Astrocyte of the spinal cord (primary cell): ENCODE measurements around the gene ZFAND3.

Experiments
- DNase-seq: peaks from one replicate; pipeline ENCODE4 v3.0.0; 2011; ENCODE audit warnings: low read depth, low spot score
- H3K4me3 ChIP-seq: 2 replicates; pipeline ENCODE4 v1.5.1; 2011; ENCODE audit warnings: low read depth, mild to moderate bottlenecking, low read length, moderate library complexity
- CTCF ChIP-seq: IDR thresholded peaks from 2 replicates; pipeline ENCODE4 v1.5.1; 2012; ENCODE audit warnings: low read depth, mild to moderate bottlenecking, low read length, inconsistent platforms
- in situ Hi-C: cut with HindIII; loops from 2 replicates; pipeline ENCODE4 v1.10.0; 2017; ENCODE audit warnings: low sequenced_read_pairs

The ZFAND3 gene

GRCh38 chr6:38177882-38178583 is 358.5 kb downstream of the ZFAND3 start:
- DNase-seq = no peak
- no peak overlapping the region for H3K4me3 ChIP-seq
- no peak for TF ChIP-seq CTCF
- in situ Hi-C loops = no loop called here

GRCh38 chr6:38178584-38178886 is 359.0 kb downstream of the ZFAND3 start:
- no peak for TF ChIP-seq CTCF
- no peak overlapping the region for H3K4me3 ChIP-seq
- in situ Hi-C loops = no loop called here
- no peak for DNase-seq

- in situ Hi-C loops = no loop called here
- DNase-seq = no peak
- no peak overlapping the region for H3K4me3 ChIP-seq
- TF ChIP-seq CTCF = no peak
Observed at GRCh38 chr6:38179300-38179699, 359.8 kb downstream of the ZFAND3 start.

- TF ChIP-seq CTCF = no peak
- no peak overlapping the region for H3K4me3 ChIP-seq
- no peak for DNase-seq
- in situ Hi-C loops = no loop called here
Observed at GRCh38 chr6:38179794-38180430, 360.4 kb downstream of the ZFAND3 start.

GRCh38 chr6:38180586-38180985 is 361.1 kb downstream of the ZFAND3 start:
- no peak for TF ChIP-seq CTCF
- in situ Hi-C loops = no loop called here
- no peak for DNase-seq
- no peak overlapping the region for H3K4me3 ChIP-seq

- no peak overlapping the region for H3K4me3 ChIP-seq
- in situ Hi-C loops = no loop called here
- TF ChIP-seq CTCF = no peak
- no peak for DNase-seq
Observed at GRCh38 chr6:38182426-38182825, 362.9 kb downstream of the ZFAND3 start.
